Subcutaneous adipose tissue (tissue), 4 donors: Measurements from ENCODE around the gene APOC3. TPM values are rescaled to one million over a fixed set of nuclear protein-coding genes. Genes with fewer than 3 reads are reported as not detected.

Experiments used
- total RNA-seq, 4 donors: library from RNA; depleted of rRNA; stranded (reverse); fragments of >200 nt; gene quantifications; one replicate each; pipeline ENCODE4 v1.1.0, GENCODE V29; 2016
- TF ChIP-seq, protein P1 (sequence below): fragments of 450-650 bp; IDR thresholded peaks from one replicate; pipeline ENCODE4 v1.5.1; 2016; ENCODE audit warnings: low read depth, mild to moderate bottlenecking, control low read depth, antibody characterized with exemption, moderate library complexity

APOC3 gene
- total RNA-seq, 4 donors from 2014 or later = not detected

DNA sequence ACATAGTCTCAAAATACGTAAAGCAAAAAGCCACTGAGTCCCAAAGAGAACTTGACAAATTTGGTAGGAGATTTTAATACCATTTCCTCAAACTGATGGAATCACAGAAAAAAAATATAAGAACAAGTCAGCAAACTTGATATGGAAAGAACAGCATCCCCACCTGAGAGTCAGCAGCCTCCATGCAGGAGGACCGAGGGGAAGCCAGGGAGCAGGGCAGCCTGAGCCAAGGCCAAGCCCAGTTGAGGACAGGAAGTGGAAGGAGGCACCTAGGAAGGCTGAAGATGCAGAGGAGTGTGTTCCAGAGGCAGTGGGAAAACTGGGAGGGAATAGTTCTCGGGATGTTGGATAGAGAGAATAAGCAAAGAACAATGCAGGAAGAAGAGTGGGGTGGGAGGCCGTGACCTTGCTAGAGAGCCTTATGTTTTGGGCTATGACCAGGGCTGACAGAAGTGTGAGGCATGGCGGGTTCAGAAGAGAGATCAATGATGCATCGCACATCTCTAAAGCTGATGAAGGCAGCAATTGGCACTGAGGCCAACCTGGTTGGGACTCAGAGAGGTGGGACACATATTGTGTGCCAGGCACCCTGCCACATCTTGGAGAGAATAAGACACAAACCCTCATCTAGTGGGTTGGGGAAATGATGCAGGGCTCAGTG, 22.0 kb upstream of the APOC3 start:
- TF ChIP-seq, protein P1, sequence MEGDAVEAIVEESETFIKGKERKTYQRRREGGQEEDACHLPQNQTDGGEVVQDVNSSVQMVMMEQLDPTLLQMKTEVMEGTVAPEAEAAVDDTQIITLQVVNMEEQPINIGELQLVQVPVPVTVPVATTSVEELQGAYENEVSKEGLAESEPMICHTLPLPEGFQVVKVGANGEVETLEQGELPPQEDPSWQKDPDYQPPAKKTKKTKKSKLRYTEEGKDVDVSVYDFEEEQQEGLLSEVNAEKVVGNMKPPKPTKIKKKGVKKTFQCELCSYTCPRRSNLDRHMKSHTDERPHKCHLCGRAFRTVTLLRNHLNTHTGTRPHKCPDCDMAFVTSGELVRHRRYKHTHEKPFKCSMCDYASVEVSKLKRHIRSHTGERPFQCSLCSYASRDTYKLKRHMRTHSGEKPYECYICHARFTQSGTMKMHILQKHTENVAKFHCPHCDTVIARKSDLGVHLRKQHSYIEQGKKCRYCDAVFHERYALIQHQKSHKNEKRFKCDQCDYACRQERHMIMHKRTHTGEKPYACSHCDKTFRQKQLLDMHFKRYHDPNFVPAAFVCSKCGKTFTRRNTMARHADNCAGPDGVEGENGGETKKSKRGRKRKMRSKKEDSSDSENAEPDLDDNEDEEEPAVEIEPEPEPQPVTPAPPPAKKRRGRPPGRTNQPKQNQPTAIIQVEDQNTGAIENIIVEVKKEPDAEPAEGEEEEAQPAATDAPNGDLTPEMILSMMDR = no peak

DNA sequence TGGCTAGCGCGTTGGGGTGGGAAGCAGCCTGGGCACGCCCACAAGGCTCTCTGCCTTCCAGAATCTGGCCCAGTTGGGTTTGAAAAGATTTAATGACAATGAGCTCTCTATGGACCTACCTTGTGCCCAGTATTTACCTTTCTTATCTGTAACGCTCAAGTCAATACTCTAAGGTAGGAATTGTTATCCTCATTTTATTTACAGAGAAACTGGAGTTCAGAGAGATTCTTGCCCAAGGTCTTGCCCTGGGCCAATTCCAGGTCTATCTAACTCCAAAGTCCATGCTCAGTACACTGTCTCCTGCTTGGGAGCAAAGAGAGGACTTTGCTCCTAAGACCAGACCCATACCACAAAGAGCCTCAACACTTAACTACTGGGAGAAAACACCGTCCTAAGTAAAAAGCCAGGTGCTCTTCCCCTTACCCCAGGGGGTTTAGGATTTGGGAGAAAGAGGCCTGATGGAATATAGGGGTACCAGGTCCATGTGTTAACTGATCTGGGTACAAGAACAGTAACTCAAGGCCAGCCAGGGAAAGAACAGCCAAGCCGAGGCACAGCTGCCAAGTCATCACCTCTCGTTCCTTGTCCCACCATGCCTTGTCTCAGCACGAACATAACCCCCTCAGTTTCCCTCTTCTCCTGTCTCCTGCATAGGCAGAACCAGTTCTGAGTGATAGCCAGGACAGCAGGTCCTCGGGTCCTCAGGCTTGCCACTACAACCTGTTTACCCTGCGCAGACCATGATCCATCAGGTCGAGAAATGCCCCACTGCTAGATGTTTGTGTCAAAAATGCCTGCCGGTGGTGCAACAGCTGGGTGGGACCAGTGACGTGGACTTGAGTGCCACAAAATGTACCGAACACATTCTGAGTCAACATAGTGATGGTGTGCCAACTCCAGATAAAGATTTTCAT, 21.2 kb upstream of the APOC3 start:
- TF ChIP-seq, protein P1 = no peak

DNA sequence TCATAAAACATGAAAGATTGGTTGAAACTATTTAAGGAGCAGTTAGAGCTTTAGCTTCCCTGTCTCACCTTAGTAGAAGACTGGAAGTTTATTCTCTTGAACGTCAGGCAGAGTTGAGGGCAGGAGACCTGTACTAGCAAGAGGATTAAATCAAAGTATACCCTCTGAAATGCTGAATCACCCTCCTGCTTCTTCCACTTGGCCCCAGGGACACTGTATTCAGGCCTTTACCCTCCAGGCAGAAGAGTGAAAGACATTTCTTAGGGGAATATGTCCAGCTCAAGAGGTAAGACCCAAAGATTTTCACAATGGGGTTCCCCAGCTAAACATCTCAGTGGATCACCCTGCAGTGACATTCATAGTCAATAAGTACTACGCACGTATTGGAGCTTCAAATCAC, 18.5 kb upstream of the APOC3 start:
- TF ChIP-seq, protein P1 = no peak

DNA sequence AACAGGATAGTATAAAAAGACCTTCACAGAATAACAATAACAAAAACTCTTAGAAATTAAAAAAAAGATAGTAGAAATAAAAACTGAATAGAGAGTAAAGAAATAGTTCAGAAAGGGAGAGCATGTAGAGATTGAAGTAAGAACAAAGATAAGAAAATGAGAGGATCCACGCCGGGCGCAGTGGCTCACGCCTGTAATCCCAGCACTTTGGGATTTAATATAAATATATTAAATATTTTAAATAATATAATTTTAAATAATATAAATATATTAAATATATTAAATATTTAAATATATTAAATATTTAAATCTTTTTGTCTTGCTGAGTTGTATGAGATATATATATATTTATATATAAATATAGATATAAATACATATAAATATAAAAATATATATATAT, 17.6 kb upstream of the APOC3 start:
- TF ChIP-seq, protein P1 = no peak

DNA sequence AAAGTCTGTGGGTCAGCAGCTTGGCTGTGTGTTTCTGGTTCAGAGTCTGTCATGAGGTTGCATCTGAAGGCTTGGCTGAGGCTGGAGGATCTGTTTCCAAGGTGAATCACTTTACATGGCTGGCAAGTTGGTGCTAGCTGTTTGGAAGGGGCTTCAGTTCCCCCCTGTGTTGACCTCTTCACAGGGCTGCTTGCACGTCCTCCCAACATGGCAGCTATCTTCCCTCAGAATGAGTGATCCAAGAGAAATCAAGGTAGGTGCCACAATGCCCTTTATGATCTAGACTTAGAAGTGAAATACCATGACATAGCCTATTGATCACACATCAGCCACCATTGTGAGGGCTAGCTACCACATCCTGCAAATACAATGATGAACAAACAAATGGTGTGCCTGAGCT, 16.5 kb upstream of the APOC3 start:
- TF ChIP-seq, protein P1 = no peak

DNA sequence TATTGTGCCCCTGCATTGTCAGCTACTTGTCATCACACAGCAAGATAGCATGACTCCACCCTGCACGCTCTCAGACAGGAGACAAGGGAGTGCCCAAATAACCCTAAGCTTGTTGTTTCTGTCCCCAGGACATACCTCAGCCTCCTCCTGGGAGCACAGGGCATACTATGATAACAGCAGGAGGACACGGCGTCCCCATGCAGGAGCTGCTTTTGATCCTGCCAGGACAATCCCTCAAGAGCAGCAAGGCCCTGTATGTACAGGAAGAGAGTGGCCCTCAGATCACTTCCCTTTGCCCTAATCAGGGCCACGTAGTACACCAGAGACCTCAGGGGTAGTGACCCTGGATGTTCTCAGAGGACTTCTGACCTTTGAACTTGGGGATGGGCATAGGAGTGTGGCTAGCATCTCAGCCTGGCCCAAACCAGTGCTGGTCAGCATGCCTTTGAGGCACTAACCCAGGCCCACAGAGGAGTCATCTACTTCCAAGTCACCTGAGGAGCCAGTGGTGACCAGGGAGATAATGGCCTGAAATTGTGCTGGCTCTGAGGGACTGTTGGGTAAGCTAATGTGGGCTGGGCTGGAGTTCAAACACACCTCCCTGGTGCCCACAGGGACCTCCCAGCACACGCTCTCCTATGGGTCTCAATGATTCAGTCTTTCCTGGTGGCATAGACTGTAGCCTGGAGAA, 15.8 kb upstream of the APOC3 start:
- TF ChIP-seq, protein P1 = no peak

DNA sequence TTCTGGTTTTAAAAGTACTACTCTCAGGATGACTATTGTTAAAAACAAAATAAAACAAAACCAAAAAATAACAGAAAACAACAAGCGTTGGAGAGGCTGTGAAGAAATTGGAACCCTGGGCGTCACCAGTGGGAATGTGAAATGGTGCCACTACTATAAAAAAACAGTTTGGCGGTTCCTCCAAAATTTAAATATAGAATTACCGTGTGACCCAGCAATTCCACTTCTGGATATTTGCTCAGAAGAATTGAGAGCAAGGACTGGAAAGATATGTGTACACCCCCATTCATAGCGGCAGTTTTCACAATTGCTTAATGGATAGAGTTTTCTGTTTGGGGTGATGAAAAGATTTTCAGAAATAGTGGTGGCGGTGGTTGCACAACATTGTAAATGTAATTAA, 15.2 kb upstream of the APOC3 start:
- TF ChIP-seq, protein P1 = no peak
